GM12891 (cell line): ENCODE results near the gene PMCH.

Experiments
- POLR2A ChIP-seq: IDR thresholded peaks from 2 replicates; pipeline ENCODE4 v1.6.1; 2011; ENCODE audit warnings: low read depth, low read length, control low read depth
- POLR2AphosphoS5 ChIP-seq: IDR thresholded peaks from 2 replicates; pipeline ENCODE4 v1.6.1; 2011; ENCODE audit warnings: low read depth, low read length, control low read depth
- POU2F2 ChIP-seq: IDR thresholded peaks from 2 replicates; pipeline ENCODE4 v1.6.1; 2011; ENCODE audit warnings: low read depth, mild to moderate bottlenecking, control low read depth, low read length, moderate library complexity

DNA sequence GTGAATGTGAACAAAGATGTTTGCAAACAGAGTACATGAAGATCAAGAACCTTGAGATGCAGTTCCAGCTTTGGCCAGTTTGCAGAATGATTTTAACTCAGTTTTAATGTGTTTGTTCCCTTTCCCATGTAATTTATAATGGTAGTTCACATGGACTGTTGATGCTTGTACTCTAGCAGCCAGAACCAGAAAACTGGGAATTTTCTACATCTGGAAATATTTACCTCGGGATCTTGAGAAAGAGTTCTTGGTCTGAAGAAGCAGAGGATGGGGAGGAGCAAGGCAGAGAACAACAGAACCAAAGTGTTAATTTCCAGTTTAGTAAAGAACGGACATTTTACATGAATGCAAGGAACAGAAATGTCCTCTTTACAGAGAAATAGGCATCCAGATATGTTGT is 37.0 kb upstream of the PMCH start:
- TF ChIP-seq POLR2AphosphoS5 (no peak), POLR2A (no peak), POU2F2 (no peak)
